ENCODE measurements around the gene FHOD3.

DNA sequence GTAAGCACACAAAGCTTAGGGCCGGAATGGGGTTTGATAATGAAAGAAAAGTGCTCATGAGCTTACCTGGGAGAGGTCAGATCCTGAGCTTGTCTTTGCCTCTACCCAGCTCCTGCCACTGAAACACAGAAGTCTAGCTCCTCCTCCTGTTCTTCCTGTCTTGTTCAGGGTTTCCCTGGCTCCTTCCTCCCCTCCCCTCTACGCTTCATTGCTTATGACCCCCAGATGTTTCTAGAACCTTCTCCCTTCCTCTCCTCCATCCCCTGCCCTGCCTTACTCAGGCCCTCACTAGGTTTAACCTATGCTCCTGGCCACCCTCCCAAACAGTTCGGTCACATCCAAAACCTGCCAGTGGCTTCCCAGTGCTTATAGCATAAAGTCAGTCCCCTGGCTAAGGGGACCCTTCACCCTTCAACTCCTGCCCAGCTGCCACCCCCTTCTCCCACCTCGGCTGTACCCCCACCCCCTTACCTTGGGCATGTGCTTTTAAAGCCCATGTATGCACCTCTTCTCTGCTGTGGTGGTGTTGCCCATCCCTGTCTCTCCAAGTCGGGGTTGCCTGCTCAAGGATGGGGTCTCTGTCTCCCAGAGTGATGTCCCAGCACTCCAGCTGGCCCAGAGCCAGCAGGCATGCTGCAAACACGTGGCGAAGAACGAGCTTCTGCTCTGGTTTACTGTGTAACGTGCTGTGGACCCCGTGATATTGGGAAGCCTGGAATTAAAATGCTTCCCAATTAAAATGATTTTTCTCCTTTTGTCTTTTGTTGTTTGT, 297.7 kb downstream of the FHOD3 start:
- no peak for TF ChIP-seq CTCF (IDR thresholded peaks at IDR 0.05; ENCODE audit: low read depth, low read length, missing input control)
- no peak for TF ChIP-seq RAD21 (IDR thresholded peaks at IDR 0.05)
